ENCODE data around the gene DIS3.
"Not testable (repeated sequence)": the region's sequence is repeated elsewhere in the genome, so short reads cannot be mapped to it uniquely, and the experiment has no call there.

DNA sequence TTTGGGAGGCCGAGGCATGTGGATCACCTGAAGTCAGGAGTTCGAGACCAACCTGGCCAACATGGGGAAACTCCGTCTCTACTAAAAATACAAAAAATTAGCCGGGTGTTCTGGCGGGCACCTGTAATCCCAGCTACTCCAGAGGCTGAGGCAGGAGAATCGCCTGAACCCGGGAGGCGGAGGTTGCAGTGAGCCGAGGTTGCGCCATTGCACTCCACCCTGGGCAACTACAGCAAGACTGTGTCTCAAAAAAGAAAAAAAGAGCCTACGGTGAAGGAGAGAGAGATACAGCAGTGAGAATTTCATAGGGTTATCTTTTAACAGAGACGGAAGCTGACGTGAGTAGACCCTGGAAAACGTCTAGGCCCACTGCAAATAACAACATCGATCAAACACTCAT is 55.5 kb downstream of the DIS3 start:
- TF ChIP-seq, protein P1, sequence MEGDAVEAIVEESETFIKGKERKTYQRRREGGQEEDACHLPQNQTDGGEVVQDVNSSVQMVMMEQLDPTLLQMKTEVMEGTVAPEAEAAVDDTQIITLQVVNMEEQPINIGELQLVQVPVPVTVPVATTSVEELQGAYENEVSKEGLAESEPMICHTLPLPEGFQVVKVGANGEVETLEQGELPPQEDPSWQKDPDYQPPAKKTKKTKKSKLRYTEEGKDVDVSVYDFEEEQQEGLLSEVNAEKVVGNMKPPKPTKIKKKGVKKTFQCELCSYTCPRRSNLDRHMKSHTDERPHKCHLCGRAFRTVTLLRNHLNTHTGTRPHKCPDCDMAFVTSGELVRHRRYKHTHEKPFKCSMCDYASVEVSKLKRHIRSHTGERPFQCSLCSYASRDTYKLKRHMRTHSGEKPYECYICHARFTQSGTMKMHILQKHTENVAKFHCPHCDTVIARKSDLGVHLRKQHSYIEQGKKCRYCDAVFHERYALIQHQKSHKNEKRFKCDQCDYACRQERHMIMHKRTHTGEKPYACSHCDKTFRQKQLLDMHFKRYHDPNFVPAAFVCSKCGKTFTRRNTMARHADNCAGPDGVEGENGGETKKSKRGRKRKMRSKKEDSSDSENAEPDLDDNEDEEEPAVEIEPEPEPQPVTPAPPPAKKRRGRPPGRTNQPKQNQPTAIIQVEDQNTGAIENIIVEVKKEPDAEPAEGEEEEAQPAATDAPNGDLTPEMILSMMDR (IDR thresholded peaks at IDR 0.05), result not testable (repeated sequence)
- not testable (repeated sequence) for TF ChIP-seq EP300 (IDR thresholded peaks at IDR 0.05; ENCODE audit: low read depth)

All from transverse colon (tissue), 3 donors.